Gastrocnemius medialis (tissue), 4 donors: ENCODE data around the gene PHF1.

Experiments
- POLR2A ChIP-seq, 2 donors: fragments of 450-650 bp; IDR thresholded peaks; one replicate each; pipeline ENCODE4 v1.6.1; 2017; ENCODE audit warnings: antibody characterized with exemption in 2 of 2, mild to moderate bottlenecking in 2 of 2, moderate library complexity in 2 of 2
- TF ChIP-seq, protein P1 (sequence below), 5 experiments: fragments of 450-650 bp in 3 of 5; fragments of 200-600 bp in 2 of 5; sonication (generic) in 2 of 5; IDR thresholded peaks in 4 of 5; conservative IDR thresholded peaks in 1 of 5; 1 replicate in 4 of 5; 2 replicates in 1 of 5; pipeline ENCODE4 v1.5.1; 2016 to 2019; ENCODE audit warnings: antibody characterized with exemption in 5 of 5, mild to moderate bottlenecking in 3 of 5, moderate library complexity in 3 of 5

DNA sequence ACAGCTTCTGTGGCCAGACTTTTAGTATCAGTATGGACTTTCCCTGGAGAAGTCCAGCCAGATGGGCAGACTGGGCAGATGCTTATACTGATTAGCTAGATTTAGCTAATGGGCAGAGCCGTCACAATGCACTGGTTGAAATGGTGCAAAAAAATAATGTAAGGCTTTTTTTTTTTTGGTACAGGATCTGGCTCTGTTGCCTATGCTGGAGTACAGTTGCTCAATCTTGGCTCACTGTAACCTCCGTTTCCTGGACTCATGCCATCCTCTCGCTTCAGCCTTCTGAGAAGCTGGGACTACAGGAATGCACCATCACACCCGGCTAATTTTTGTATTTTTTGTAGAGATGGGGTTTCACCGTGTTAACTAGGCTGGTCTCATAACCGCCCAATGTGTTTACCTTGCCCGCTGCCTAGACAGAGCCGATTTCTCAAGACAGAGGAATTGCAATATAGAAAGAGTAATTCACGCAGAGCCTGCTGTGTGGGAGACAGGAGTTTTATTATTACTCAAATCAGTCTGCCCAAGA is 35.6 kb upstream of the PHF1 start:
- no peak for TF ChIP-seq POLR2A (IDR thresholded peaks at IDR 0.05)
- TF ChIP-seq, protein P1, sequence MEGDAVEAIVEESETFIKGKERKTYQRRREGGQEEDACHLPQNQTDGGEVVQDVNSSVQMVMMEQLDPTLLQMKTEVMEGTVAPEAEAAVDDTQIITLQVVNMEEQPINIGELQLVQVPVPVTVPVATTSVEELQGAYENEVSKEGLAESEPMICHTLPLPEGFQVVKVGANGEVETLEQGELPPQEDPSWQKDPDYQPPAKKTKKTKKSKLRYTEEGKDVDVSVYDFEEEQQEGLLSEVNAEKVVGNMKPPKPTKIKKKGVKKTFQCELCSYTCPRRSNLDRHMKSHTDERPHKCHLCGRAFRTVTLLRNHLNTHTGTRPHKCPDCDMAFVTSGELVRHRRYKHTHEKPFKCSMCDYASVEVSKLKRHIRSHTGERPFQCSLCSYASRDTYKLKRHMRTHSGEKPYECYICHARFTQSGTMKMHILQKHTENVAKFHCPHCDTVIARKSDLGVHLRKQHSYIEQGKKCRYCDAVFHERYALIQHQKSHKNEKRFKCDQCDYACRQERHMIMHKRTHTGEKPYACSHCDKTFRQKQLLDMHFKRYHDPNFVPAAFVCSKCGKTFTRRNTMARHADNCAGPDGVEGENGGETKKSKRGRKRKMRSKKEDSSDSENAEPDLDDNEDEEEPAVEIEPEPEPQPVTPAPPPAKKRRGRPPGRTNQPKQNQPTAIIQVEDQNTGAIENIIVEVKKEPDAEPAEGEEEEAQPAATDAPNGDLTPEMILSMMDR (IDR thresholded peaks at IDR 0.05 in 4 of 5, conservative IDR thresholded peaks at IDR 0.05 in 1 of 5): no peak
